NB4 (cell line): ENCODE results near the gene SMARCA2.

ENCODE experiments used
- DNase-seq: peaks from one replicate; pipeline ENCODE4 v3.0.0; 2010; ENCODE audit warnings: low read depth
- H3K4me3 ChIP-seq: one replicate; pipeline ENCODE4 v1.5.1; 2011; ENCODE audit warnings: mild to moderate bottlenecking, low read depth, low read length, moderate library complexity
- CTCF ChIP-seq: IDR thresholded peaks from one replicate; pipeline ENCODE4 v1.5.1; 2012; ENCODE audit warnings: low read depth, low read length
- MAX ChIP-seq: IDR thresholded peaks from 2 replicates; pipeline ENCODE4 v1.6.1; 2011; ENCODE audit warnings: low read depth, low read length
- MYC ChIP-seq: IDR thresholded peaks from 2 replicates; pipeline ENCODE4 v1.6.1; 2011; ENCODE audit warnings: low read depth, low read length
- POLR2A ChIP-seq: IDR thresholded peaks from 2 replicates; pipeline ENCODE4 v1.6.1; 2011; ENCODE audit warnings: mild to moderate bottlenecking; ENCODE audit not compliant: insufficient read length; ENCODE audit errors: extremely low read depth

The SMARCA2 gene

GRCh38 chr9:2164268-2164667 is 149.1 kb downstream of the SMARCA2 start:
- no peak for DNase-seq
- no peak for TF ChIP-seq MYC
- no peak for TF ChIP-seq CTCF
- no peak for TF ChIP-seq POLR2A
- no peak for TF ChIP-seq MAX
- no peak overlapping the region for H3K4me3 ChIP-seq

GRCh38 chr9:2166203-2166602 is 151.1 kb downstream of the SMARCA2 start:
- no peak for TF ChIP-seq CTCF
- no peak overlapping the region for H3K4me3 ChIP-seq
- no peak for DNase-seq

GRCh38 chr9:2169035-2169434 is 153.9 kb downstream of the SMARCA2 start:
- no peak for DNase-seq
- H3K4me3 ChIP-seq = no peak overlapping the region
- TF ChIP-seq MAX (no peak), CTCF (no peak), MYC (no peak), POLR2A (no peak)

- H3K4me3 ChIP-seq = no peak overlapping the region
- DNase-seq = no peak
- no peak for TF ChIP-seq POLR2A
- no peak for TF ChIP-seq CTCF
- no peak for TF ChIP-seq MAX
- no peak for TF ChIP-seq MYC
Observed at GRCh38 chr9:2170722-2171121, 155.6 kb downstream of the SMARCA2 start.

GRCh38 chr9:2173170-2173569 is 158.0 kb downstream of the SMARCA2 start:
- no peak for DNase-seq
- no peak overlapping the region for H3K4me3 ChIP-seq
- TF ChIP-seq MYC (no peak), POLR2A (no peak), MAX (no peak), CTCF (no peak)

GRCh38 chr9:2173861-2174260 is 158.7 kb downstream of the SMARCA2 start:
- DNase-seq = no peak
- no peak overlapping the region for H3K4me3 ChIP-seq
- TF ChIP-seq MYC = no peak
- no peak for TF ChIP-seq POLR2A
- no peak for TF ChIP-seq CTCF
- no peak for TF ChIP-seq MAX
